HCT116 (cell line): Measurements from ENCODE around the gene GOLGA1. TPM values are rescaled to one million over a fixed set of nuclear protein-coding genes. Genes with fewer than 3 reads are reported as not detected.

Source experiments
- ATAC-seq: fragments of 200-7000 bp; cut with Tn5 transposase; 2 replicates; pipeline ENCODE4 v1.9.1; 2020; ENCODE audit warnings: mild to moderate bottlenecking, moderate library complexity
- BruUV-seq: library from RNA; stranded (reverse); fragments of 400-500 nt; replicated peaks from 2 replicates; lab custom pipeline; 2021; lab: Mats Ljungman, UMichigan
- CTCF ChIA-PET: fragments of 300-600 bp; sonication (Branson Sonifier 250); formaldehyde crosslinking; loops from one replicate; lab custom pipeline; 2021; ENCODE audit warnings: antibody characterized with exemption; lab: Charles Lee
- POLR2A ChIA-PET: fragments of 300-600, 350-600 bp; sonication (Branson Sonifier 250); formaldehyde crosslinking; loops from one replicate; lab custom pipeline; 2021; ENCODE audit warnings: antibody characterized with exemption; lab: Charles Lee
- RAD21 ChIA-PET, 2 experiments: fragments of 300-600 bp; sonication (Branson Sonifier 250); formaldehyde crosslinking; loops; one replicate each; lab custom pipeline; 2023; ENCODE audit warnings: low total read pairs in 2 of 2; ENCODE audit not compliant: uncharacterized antibody in 2 of 2, unreplicated experiment in 2 of 2, low non-redundant PET in 1 of 2; lab: Charles Lee
- DNase-seq: peaks from one replicate; pipeline ENCODE4 v3.0.0-alpha.2; 2010; ENCODE audit warnings: low read depth, low spot score
- H2AFZ ChIP-seq: fragments of 200-600 bp; shearing (Covaris generic), sonication (generic); 2 replicates; pipeline ENCODE4 v1.6.1; 2017; ENCODE audit warnings: low read depth, mixed run types, mixed read lengths, antibody characterized with exemption, low read length; ENCODE audit not compliant: poor library complexity, severe bottlenecking
- H3K27ac ChIP-seq: 2 replicates; pipeline ENCODE4 v1.5.1; 2012; ENCODE audit warnings: low read depth, low read length
- H3K27me3 ChIP-seq: fragments of 200-600 bp; sonication (generic); 2 replicates; pipeline ENCODE4 v1.6.1; 2016; ENCODE audit warnings: mixed run types, low read length, mixed read lengths; ENCODE audit not compliant: insufficient read depth
- H3K36me3 ChIP-seq, 2 experiments: fragments of 200-500 bp in 1 of 2; fragments of 200-600 bp in 1 of 2; sonication (Bioruptor generic) in 1 of 2; sonication (generic) in 1 of 2; 2 replicates each; pipeline versions ENCODE4 v1.5.1 to v1.6.1; 2014 to 2016; ENCODE audit warnings: low read length in 2 of 2, inconsistent platforms in 1 of 2, mixed read lengths in 1 of 2, mixed run types in 1 of 2; ENCODE audit not compliant: insufficient read depth in 2 of 2, control insufficient read depth in 1 of 2
- H3K4me1 ChIP-seq, 2 experiments: fragments of 200-600 bp in 1 of 2; sonication (generic) in 1 of 2; 2 replicates each; pipeline versions ENCODE4 v1.5.1 to v1.6.1; 2012 to 2017; ENCODE audit warnings: low read length in 2 of 2, inconsistent platforms in 1 of 2, mild to moderate bottlenecking in 1 of 2, mixed read lengths in 1 of 2, mixed run types in 1 of 2, moderate library complexity in 1 of 2; ENCODE audit not compliant: insufficient read depth in 2 of 2, control insufficient read depth in 1 of 2
- H3K4me2 ChIP-seq: fragments of 200-600 bp; sonication (generic); 2 replicates; pipeline ENCODE4 v1.6.1; 2017; ENCODE audit warnings: mixed run types, low read length, mixed read lengths
- H3K4me3 ChIP-seq, 2 experiments: fragments of 200-600 bp in 1 of 2; sonication (generic) in 1 of 2; replicated peaks in 1 of 2; 2 replicates each; pipeline ENCODE4 v1.5.1; 2011 to 2016; ENCODE audit warnings: low read length in 2 of 2, control low read depth in 1 of 2, low read depth in 1 of 2, mild to moderate bottlenecking in 1 of 2, mixed read lengths in 1 of 2, mixed run types in 1 of 2
- H3K79me2 ChIP-seq: fragments of 200-600 bp; sonication (generic); 2 replicates; pipeline ENCODE4 v1.6.1; 2017; ENCODE audit warnings: mild to moderate bottlenecking, mixed run types, low read length, moderate library complexity, mixed read lengths; ENCODE audit not compliant: insufficient read depth
- H3K9ac ChIP-seq: fragments of 200-600 bp; sonication (generic); 2 replicates; pipeline ENCODE4 v1.6.1; 2016; ENCODE audit warnings: low read length, mixed read lengths
- H3K9me2 ChIP-seq: fragments of 200-600 bp; sonication (generic), shearing (Covaris generic); 2 replicates; pipeline ENCODE4 v1.6.1; 2017; ENCODE audit warnings: mixed run types, mild to moderate bottlenecking, moderate library complexity; ENCODE audit not compliant: insufficient read depth
- H3K9me3 ChIP-seq, 2 experiments: fragments of 200-500 bp in 1 of 2; fragments of 200-600 bp in 1 of 2; sonication (Bioruptor generic) in 1 of 2; sonication (generic) in 1 of 2; 2 replicates each; pipeline ENCODE4 v1.6.1; 2014 to 2017; ENCODE audit warnings: low read length in 2 of 2, mixed read lengths in 2 of 2, inconsistent platforms in 1 of 2, low read depth in 1 of 2, mild to moderate bottlenecking in 1 of 2, mixed run types in 1 of 2, moderate library complexity in 1 of 2; ENCODE audit not compliant: control insufficient read depth in 1 of 2, insufficient read depth in 1 of 2
- H4K20me1 ChIP-seq: fragments of 200-600 bp; sonication (generic), shearing (Covaris generic); 2 replicates; pipeline ENCODE4 v1.6.1; 2017; ENCODE audit warnings: mixed run types, mild to moderate bottlenecking, moderate library complexity; ENCODE audit not compliant: insufficient read depth
- EZH2 ChIP-seq: fragments of 200-600 bp; sonication (generic); IDR thresholded peaks from 2 replicates; pipeline ENCODE4 v1.6.1; 2017; ENCODE audit warnings: antibody characterized with exemption, mixed run types
- FOSL1 ChIP-seq: IDR thresholded peaks from 2 replicates; pipeline ENCODE4 v1.6.1; 2012; ENCODE audit warnings: low read depth
- POLR2A ChIP-seq: IDR thresholded peaks from 2 replicates; pipeline ENCODE4 v1.7.0; 2011; ENCODE audit warnings: borderline replicate concordance; ENCODE audit not compliant: insufficient read depth, insufficient read length; ENCODE audit errors: extremely low read depth
- POLR2AphosphoS5 ChIP-seq: IDR thresholded peaks from 2 replicates; pipeline ENCODE4 v1.6.1; 2011; ENCODE audit warnings: mild to moderate bottlenecking, low read depth, low read length, moderate library complexity
- TCF7L2 ChIP-seq: IDR thresholded peaks from 2 replicates; pipeline ENCODE4 v1.7.0; 2011; ENCODE audit warnings: borderline replicate concordance, inconsistent platforms; ENCODE audit not compliant: insufficient read depth, insufficient read length; ENCODE audit errors: extremely low read depth
- YY1 ChIP-seq: IDR thresholded peaks from 2 replicates; pipeline ENCODE4 v1.6.1; 2011; ENCODE audit warnings: low read length, low read depth, moderate library complexity, mild to moderate bottlenecking; ENCODE audit not compliant: insufficient replicate concordance; ENCODE audit errors: extremely low read depth
- ZFX ChIP-seq: fragments of 450-650 bp; IDR thresholded peaks from 2 replicates; pipeline ENCODE4 v1.6.1; 2017
- intact Hi-C: fragments of 100-400 bp; cut with micrococcal nuclease; formaldehyde crosslinking; loops from 2 replicates; pipeline ENCODE4 v1.10.0; 2022
- total RNA-seq: library from RNA; stranded (reverse); gene quantifications from one replicate; pipeline ENCODE4 v1.2.1, GENCODE V29; 2021; ENCODE audit not compliant: unreplicated experiment
- TF ChIP-seq, protein P1 (sequence below), 3 experiments: fragments of 200-600 bp in 1 of 3; sonication (generic) in 1 of 3; IDR thresholded peaks in 2 of 3; conservative IDR thresholded peaks in 1 of 3; 2 replicates each; pipeline ENCODE4 v1.5.1; 2012 to 2017; ENCODE audit warnings: low read depth in 2 of 3, low read length in 2 of 3, antibody characterized with exemption in 1 of 3, borderline replicate concordance in 1 of 3, control low read depth in 1 of 3, mild to moderate bottlenecking in 1 of 3, mixed read lengths in 1 of 3, mixed run types in 1 of 3, moderate library complexity in 1 of 3; ENCODE audit not compliant: insufficient read depth in 1 of 3
- TF ChIP-seq, protein P2 (sequence below): IDR thresholded peaks from 2 replicates; pipeline ENCODE4 v1.6.1; 2011; ENCODE audit warnings: mild to moderate bottlenecking, low read length, moderate library complexity; ENCODE audit not compliant: insufficient replicate concordance; ENCODE audit errors: extremely low read depth

GOLGA1 gene
- total RNA-seq, 1 experiment from 2014 or later, result 13.1 TPM

DNA sequence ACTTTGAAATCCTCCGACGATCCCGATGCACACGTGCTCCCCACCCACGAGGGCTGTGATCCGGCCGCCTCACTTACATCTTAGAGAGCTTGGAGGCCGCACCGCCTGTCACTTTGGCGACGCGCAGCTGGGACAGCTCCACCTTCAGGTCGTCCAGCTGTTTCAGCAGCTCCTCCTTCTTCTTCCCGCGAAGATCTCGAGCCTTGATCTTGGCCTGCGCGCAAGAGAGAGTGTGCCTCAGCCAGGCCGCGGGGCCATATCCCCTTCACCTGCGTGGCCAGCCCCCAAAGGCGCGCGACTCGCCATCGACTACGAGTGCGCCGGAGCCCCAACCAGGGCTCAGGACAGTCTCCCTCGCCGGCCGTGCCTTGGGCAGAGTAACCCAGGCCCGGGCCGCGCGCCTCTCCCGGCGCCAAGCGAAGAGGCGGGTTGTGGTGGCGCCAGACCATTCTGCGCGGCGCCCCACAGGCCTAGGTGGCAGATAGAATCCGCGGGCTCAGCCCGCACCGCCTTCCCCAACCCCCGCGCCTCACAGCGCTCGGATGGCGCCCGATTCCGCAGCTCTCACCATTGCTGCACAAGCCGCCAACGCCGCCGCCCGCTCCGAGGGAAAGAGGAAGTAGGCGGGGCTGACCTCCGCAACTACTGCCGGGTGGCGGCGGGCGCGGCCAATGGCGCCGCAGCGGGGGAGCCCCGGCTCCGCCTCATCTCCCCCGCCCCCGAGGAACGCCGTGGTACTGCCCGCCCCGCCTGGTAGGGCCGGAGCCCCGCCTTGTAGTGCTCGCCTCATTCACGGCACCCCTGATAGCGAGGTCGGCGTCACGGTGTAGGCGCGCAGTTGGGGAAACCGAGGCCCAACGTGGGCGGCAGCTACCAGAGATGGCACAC, 79.3 kb downstream of the GOLGA1 start, which contains the start of the genes ARPC5L and RPL35:
ARPC5L (plus strand) TSS at position 789 of the 888 bp plus-strand sequence. CDS start 7,161 bp downstream, outside the sequence.
RPL35 (minus strand) TSS at position 616 of the 888 bp plus-strand sequence; CDS start at position 571, 45 bp downstream.
- intact Hi-C loops, result no loop called here
- CTCF ChIA-PET, result interaction anchor here (1.3 to 2.3 kb wide), 5 partner anchors 9 to 90 kb away, joined by 4 to 25 read pairs (median 6); partner anchors contain the start of genes NR6A1 and WDR38
- H3K27ac ChIP-seq, result peak within 1 kb of the TSS; percentile 96

More for the DNA sequence above, 79.3 kb downstream of the GOLGA1 start, which contains the start of the genes ARPC5L and RPL35:
- Histone ChIP-seq H3K4me3 (peak within 1 kb of the TSS; percentile 89 to 100), H3K36me3 (peaks cover 33 to 46% of the 10 kb centered on the region in 2 experiments), H3K27me3 (no peaks in the 10 kb centered on the region), H3K9me2 (no peaks in the 10 kb centered on the region), H3K9me3 (no peaks in the 10 kb centered on the region), H3K4me1 (peaks cover 19 to 57% of the 10 kb centered on the region in 2 experiments), H3K79me2 (peaks cover 43% of the 10 kb centered on the region), H3K9ac (peak within 1 kb of the TSS; percentile 92), H4K20me1 (peaks cover 41% of the 10 kb centered on the region), H2AFZ (peak within 1 kb of the TSS; percentile 82), H3K4me2 (peak within 1 kb of the TSS; percentile 96)
- ChIA-PET RAD21 (interaction anchor here in 1 of 2 experiments (1.2 kb wide), 1 partner anchor 9 kb away, joined by 6 read pairs; the partner anchor contains the start of gene WDR38), POLR2A (interaction anchor here (0.7 to 2.6 kb wide), 10 partner anchors 9 to 500 kb away, joined by 3 to 11 read pairs (median 5); partner anchors contain the start of genes HSPA5, NR6A1 and WDR38)
- ATAC-seq (peak; percentile 87), DNase-seq (peak; percentile 83)
- peak; percentile 10 for TF ChIP-seq TCF7L2
- TF ChIP-seq, protein P1, sequence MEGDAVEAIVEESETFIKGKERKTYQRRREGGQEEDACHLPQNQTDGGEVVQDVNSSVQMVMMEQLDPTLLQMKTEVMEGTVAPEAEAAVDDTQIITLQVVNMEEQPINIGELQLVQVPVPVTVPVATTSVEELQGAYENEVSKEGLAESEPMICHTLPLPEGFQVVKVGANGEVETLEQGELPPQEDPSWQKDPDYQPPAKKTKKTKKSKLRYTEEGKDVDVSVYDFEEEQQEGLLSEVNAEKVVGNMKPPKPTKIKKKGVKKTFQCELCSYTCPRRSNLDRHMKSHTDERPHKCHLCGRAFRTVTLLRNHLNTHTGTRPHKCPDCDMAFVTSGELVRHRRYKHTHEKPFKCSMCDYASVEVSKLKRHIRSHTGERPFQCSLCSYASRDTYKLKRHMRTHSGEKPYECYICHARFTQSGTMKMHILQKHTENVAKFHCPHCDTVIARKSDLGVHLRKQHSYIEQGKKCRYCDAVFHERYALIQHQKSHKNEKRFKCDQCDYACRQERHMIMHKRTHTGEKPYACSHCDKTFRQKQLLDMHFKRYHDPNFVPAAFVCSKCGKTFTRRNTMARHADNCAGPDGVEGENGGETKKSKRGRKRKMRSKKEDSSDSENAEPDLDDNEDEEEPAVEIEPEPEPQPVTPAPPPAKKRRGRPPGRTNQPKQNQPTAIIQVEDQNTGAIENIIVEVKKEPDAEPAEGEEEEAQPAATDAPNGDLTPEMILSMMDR (IDR thresholded peaks at IDR 0.05 in 2 of 3, conservative IDR thresholded peaks at IDR 0.05 in 1 of 3; ENCODE audit: borderline replicate concordance in 1 of 3, insufficient read depth in 1 of 3, low read depth in 2 of 3, low read length in 2 of 3), result peak in 2 of 3 experiments; percentile 15; a peak in 1 of 6 replicates
- TF ChIP-seq, protein P2, sequence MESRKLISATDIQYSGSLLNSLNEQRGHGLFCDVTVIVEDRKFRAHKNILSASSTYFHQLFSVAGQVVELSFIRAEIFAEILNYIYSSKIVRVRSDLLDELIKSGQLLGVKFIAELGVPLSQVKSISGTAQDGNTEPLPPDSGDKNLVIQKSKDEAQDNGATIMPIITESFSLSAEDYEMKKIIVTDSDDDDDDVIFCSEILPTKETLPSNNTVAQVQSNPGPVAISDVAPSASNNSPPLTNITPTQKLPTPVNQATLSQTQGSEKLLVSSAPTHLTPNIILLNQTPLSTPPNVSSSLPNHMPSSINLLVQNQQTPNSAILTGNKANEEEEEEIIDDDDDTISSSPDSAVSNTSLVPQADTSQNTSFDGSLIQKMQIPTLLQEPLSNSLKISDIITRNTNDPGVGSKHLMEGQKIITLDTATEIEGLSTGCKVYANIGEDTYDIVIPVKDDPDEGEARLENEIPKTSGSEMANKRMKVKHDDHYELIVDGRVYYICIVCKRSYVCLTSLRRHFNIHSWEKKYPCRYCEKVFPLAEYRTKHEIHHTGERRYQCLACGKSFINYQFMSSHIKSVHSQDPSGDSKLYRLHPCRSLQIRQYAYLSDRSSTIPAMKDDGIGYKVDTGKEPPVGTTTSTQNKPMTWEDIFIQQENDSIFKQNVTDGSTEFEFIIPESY, result peak; percentile 12
- peak; percentile 97; the same call in 1 of the 2 replicates for TF ChIP-seq ZFX
- no peak for TF ChIP-seq EZH2
- TF ChIP-seq POLR2A, result peak; percentile 92
- TF ChIP-seq FOSL1, result no peak
- TF ChIP-seq POLR2AphosphoS5, result peak; percentile 96
- peak; percentile 68 for TF ChIP-seq YY1
- BruUV-seq, result TSS peak; percentile 50
